NCI-H1105 treated with DMSO at 0.1 percent for 48 hours (cell line): ENCODE data around the gene EPN2.

ENCODE experiments used
- DNase-seq: peaks from one replicate; lab custom pipeline; 2025; lab: John Stamatoyannopoulos, UW

Gene EPN2

GRCh38 chr17:19331134-19331533 lies 94.0 kb downstream of the EPN2 start:
- DNase-seq = no peak

GRCh38 chr17:19331543-19332245 lies 94.5 kb downstream of the EPN2 start:
- no peak for DNase-seq

GRCh38 chr17:19332371-19333131 lies 95.4 kb downstream of the EPN2 start:
- peak; percentile 23 for DNase-seq

GRCh38 chr17:19333132-19333440 lies 95.9 kb downstream of the EPN2 start:
- no peak for DNase-seq

- no peak for DNase-seq
Observed at GRCh38 chr17:19333736-19334290, 96.6 kb downstream of the EPN2 start.

GRCh38 chr17:19334331-19334730 lies 97.2 kb downstream of the EPN2 start:
- no peak for DNase-seq

- DNase-seq = no peak
Observed at GRCh38 chr17:19335951-19336631, 98.9 kb downstream of the EPN2 start.

- DNase-seq = no peak
Observed at GRCh38 chr17:19336938-19337711, 100.0 kb downstream of the EPN2 start.

- DNase-seq = no peak
Observed at GRCh38 chr17:19337712-19338023, 100.5 kb downstream of the EPN2 start.

GRCh38 chr17:19338031-19338990 lies 101.1 kb downstream of the EPN2 start:
- peak; percentile 39 for DNase-seq

GRCh38 chr17:19339341-19339815 lies 102.2 kb downstream of the EPN2 start:
- no peak for DNase-seq

GRCh38 chr17:19341211-19341631 lies 104.1 kb downstream of the EPN2 start:
- no peak for DNase-seq

- DNase-seq = no peak
Observed at GRCh38 chr17:19341641-19342610, 104.8 kb downstream of the EPN2 start.

- DNase-seq = no peak
Observed at GRCh38 chr17:19342611-19343255, 105.6 kb downstream of the EPN2 start.

- no peak for DNase-seq
Observed at GRCh38 chr17:19343256-19343630, 106.1 kb downstream of the EPN2 start.

- DNase-seq = no peak
Observed at GRCh38 chr17:19343671-19344151, 106.5 kb downstream of the EPN2 start.

- no peak for DNase-seq
Observed at GRCh38 chr17:19344311-19345066, 107.3 kb downstream of the EPN2 start.

GRCh38 chr17:19345067-19345460 lies 107.9 kb downstream of the EPN2 start:
- DNase-seq = no peak
